Mesendoderm (in vitro differentiated cells): Measurements from ENCODE around the gene TRPV3.
"Not testable (repeated sequence)": the region's sequence is repeated elsewhere in the genome, so short reads cannot be mapped to it uniquely, and the experiment has no call there.

Experiments used
- DNase-seq: peaks from one replicate; pipeline ENCODE4 v3.0.0; 2013
- H2AK5ac ChIP-seq: 2 replicates; pipeline ENCODE4 v1.6.1; 2013; ENCODE audit warnings: low read length, inconsistent platforms
- H2BK120ac ChIP-seq: 2 replicates; pipeline ENCODE4 v1.6.1; 2013; ENCODE audit warnings: low read depth, mild to moderate bottlenecking, low read length, moderate library complexity, mixed read lengths
- H2BK15ac ChIP-seq: replicated peaks from 2 replicates; pipeline ENCODE4 v1.6.1; 2013; ENCODE audit warnings: low read depth, mild to moderate bottlenecking, moderate library complexity
- H2BK5ac ChIP-seq: 2 replicates; pipeline ENCODE4 v1.6.1; 2013; ENCODE audit warnings: low read length, inconsistent platforms
- H3K18ac ChIP-seq: 2 replicates; pipeline ENCODE4 v1.6.1; 2013; ENCODE audit warnings: mild to moderate bottlenecking, low read length, mixed read lengths
- H3K23ac ChIP-seq: one replicate; pipeline ENCODE4 v1.6.1; 2013; ENCODE audit warnings: low read length
- H3K27ac ChIP-seq: 2 replicates; pipeline ENCODE4 v1.5.1; 2013; ENCODE audit warnings: low read depth, mild to moderate bottlenecking, inconsistent platforms, low read length, moderate library complexity
- H3K27me3 ChIP-seq: 2 replicates; pipeline ENCODE4 v1.6.1; 2013; ENCODE audit warnings: low read length, control low read depth, mild to moderate bottlenecking, inconsistent platforms; ENCODE audit not compliant: insufficient read depth, poor library complexity
- H3K36me3 ChIP-seq: 2 replicates; pipeline ENCODE4 v1.6.1; 2013; ENCODE audit warnings: low read length, inconsistent platforms; ENCODE audit not compliant: control insufficient read depth, insufficient read depth
- H3K4ac ChIP-seq: one replicate; pipeline ENCODE4 v1.6.1; 2013; ENCODE audit warnings: low read depth, mild to moderate bottlenecking, low read length, moderate library complexity
- H3K4me1 ChIP-seq: 2 replicates; pipeline ENCODE4 v1.6.1; 2013; ENCODE audit warnings: low read depth, low read length, inconsistent platforms; ENCODE audit not compliant: control insufficient read depth
- H3K4me2 ChIP-seq: 2 replicates; pipeline ENCODE4 v1.6.1; 2013; ENCODE audit warnings: low read length
- H3K4me3 ChIP-seq: 2 replicates; pipeline ENCODE4 v1.5.1; 2013; ENCODE audit warnings: mild to moderate bottlenecking, low read length
- H3K56ac ChIP-seq: one replicate; pipeline ENCODE4 v1.6.1; 2013; ENCODE audit warnings: low read length
- H3K79me1 ChIP-seq: 2 replicates; pipeline ENCODE4 v1.6.1; 2013; ENCODE audit warnings: low read length, inconsistent platforms
- H3K79me2 ChIP-seq: 2 replicates; pipeline ENCODE4 v1.6.1; 2013; ENCODE audit warnings: mild to moderate bottlenecking, low read length; ENCODE audit not compliant: control insufficient read depth, insufficient read depth
- H3K9ac ChIP-seq: 2 replicates; pipeline ENCODE4 v1.6.1; 2013; ENCODE audit warnings: low read length, inconsistent platforms
- H4K5ac ChIP-seq: one replicate; pipeline ENCODE4 v1.6.1; 2013; ENCODE audit warnings: low read length
- H4K8ac ChIP-seq: one replicate; pipeline ENCODE4 v1.6.1; 2013; ENCODE audit warnings: low read depth, mild to moderate bottlenecking, control low read depth, low read length, moderate library complexity
- WGBS: extraction: QIAGEN DNeasy Blood & Tissue Kit; methylation state at CpG from one replicate; pipeline ENCODE4 v1.1.7; 2013; ENCODE audit warnings: low lambda C conversion rate, missing lambda C conversion rate; ENCODE audit not compliant: insufficient coverage; ENCODE audit errors: extremely low coverage; 5-methylcytosine and 5-hydroxymethylcytosine counted together

The TRPV3 gene

DNA sequence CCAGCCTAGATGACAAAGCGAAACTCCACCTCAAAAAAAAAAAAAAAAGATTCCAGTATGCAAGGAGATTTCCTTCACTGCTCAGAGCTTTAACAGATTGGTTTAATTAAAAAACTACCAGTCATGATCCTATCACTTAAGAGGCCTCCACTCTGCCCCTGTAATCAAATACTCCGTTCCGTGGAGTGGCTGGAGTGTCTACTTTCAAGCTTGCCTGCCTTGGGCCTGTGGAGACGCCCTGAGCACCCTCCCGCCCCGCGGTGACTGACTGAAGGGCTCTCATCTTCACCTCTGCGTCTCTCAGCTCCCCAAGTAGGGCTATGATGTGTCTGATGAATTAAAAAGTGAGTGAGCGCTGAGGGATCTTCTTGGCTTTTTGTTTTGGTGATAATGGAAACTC lies 25.3 kb upstream of the TRPV3 start:
- Histone ChIP-seq H3K36me3 (no peaks in the 10 kb centered on the region), H3K23ac (no peak overlapping the region), H3K79me2 (no peaks in the 10 kb centered on the region), H2AK5ac (no peak overlapping the region), H2BK120ac (no peak overlapping the region), H2BK5ac (no peak overlapping the region), H3K56ac (no peak overlapping the region), H3K4ac (no peak overlapping the region), H3K4me3 (no peak overlapping the region), H4K8ac (no peak overlapping the region), H4K5ac (no peak overlapping the region), H3K9ac (no peak overlapping the region), H3K79me1 (no peaks in the 10 kb centered on the region), H3K4me2 (no peak overlapping the region), H3K27me3 (no peaks in the 10 kb centered on the region), H3K27ac (no peak overlapping the region), H2BK15ac (no peak overlapping the region), H3K18ac (no peak overlapping the region), H3K4me1 (no peaks in the 10 kb centered on the region)
- WGBS = no CpG with 5 or more reads among the region's 9 CpGs
- DNase-seq = no peak

DNA sequence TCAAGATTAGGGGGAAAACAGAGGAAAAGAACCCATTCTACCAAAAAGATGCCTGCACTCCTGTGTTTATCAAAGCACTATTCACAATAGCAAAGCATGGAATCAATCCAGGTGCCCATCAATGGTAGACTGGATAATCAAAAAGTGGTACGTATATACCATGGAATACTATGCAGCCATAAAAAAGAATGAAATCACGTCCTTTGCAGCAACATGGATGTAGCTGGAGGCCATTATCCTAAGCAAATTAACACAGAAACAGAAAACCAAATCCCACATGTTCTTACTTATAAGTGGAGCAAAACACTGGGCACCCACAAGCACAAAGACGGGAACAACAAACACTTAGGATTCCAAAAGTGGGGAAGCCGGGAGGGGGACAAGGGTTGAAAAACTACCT lies 21.1 kb upstream of the TRPV3 start:
- not testable (repeated sequence) for H3K27me3 ChIP-seq, H3K4ac ChIP-seq, H3K4me1 ChIP-seq, H2AK5ac ChIP-seq, H2BK15ac ChIP-seq, H3K9ac ChIP-seq, H3K36me3 ChIP-seq, H3K79me1 ChIP-seq, H3K56ac ChIP-seq, H3K23ac ChIP-seq, H3K4me2 ChIP-seq, H3K27ac ChIP-seq, H3K18ac ChIP-seq, H4K5ac ChIP-seq, H4K8ac ChIP-seq, H2BK120ac ChIP-seq, DNase-seq, H3K79me2 ChIP-seq, H2BK5ac ChIP-seq, H3K4me3 ChIP-seq
- no CpG with 5 or more reads among the region's 4 CpGs for WGBS

DNA sequence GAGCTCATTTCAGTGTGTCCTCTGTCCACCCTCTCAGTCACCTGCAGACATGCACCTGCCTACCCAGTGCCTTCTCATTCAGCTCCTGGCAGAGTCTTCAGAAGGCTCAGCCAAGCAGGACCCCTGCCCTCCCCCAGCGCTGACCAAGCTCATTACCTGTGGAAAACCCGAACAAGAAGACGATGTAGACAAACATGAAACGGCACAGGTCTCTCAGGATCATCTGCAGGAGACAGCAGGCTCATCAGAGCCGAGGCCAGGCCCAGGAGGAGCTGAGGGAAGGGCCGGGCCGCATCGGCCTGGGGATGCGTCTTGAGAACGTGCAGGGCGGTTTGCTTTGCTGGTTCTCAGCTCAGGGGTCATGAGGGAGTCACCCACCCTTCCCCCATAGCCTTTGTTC lies 19.4 kb upstream of the TRPV3 start:
- Histone ChIP-seq H3K27me3 (no peaks in the 10 kb centered on the region), H3K79me1 (no peaks in the 10 kb centered on the region), H3K18ac (no peak overlapping the region), H3K36me3 (no peaks in the 10 kb centered on the region), H3K9ac (no peak overlapping the region), H3K4ac (no peak overlapping the region), H3K4me3 (no peak overlapping the region), H3K4me2 (no peak overlapping the region), H2BK120ac (no peak overlapping the region), H2BK15ac (no peak overlapping the region), H3K23ac (no peak overlapping the region), H2BK5ac (no peak overlapping the region), H3K79me2 (no peaks in the 10 kb centered on the region), H4K8ac (no peak overlapping the region), H4K5ac (no peak overlapping the region), H3K27ac (no peak overlapping the region), H2AK5ac (no peak overlapping the region), H3K56ac (no peak overlapping the region), H3K4me1 (no peaks in the 10 kb centered on the region)
- WGBS = no CpG with 5 or more reads among the region's 11 CpGs
- DNase-seq = no peak

DNA sequence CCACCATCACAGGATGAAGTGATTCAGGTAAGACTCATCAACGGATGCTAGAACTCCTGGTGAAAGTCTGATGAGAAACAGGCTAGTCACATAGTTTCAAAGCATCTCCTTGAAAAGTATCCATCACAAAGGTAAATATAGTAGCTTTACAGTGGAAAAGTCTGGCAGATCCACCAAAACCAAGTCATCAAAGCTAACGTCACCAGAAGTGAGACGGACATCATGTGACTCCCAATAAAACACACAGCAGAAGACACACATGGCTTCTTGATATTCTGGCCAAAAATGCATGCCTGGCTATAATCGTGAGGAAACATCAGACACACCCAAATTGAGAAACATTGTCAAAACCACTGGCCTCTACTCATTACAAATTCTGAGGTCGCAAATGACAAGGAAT lies 17.9 kb upstream of the TRPV3 start:
- H3K36me3 ChIP-seq = no peaks in the 10 kb centered on the region
- DNase-seq = no peak

DNA sequence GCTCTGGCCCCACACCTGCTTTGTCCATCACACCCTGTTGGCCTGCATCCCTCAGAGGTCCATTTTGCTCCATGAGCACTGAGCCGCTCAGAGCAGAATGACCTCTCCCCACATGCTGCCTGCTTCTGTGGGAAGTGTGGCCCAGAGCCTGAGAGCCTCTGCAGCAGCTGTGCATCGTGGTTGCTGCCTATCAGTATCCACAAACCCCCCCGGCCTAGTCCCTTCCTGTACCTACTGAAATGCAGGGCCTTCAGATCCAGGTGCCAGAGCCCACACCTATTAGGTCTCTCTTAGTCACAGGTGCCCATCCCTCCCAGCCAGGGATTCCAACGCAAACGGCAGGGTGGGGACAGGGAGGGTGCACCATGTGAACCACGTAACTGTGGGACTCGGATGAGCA lies 16.6 kb upstream of the TRPV3 start:
- no peak overlapping the region for H4K8ac ChIP-seq
- H3K23ac ChIP-seq = no peak overlapping the region
- WGBS = no CpG with 5 or more reads among the region's 7 CpGs

More for the DNA sequence above, 17.9 kb upstream of the TRPV3 start:
- no peak overlapping the region for H2BK120ac ChIP-seq
- H4K8ac ChIP-seq = no peak overlapping the region
- H3K23ac ChIP-seq = no peak overlapping the region
- no peaks in the 10 kb centered on the region for H3K79me1 ChIP-seq
- H3K4me2 ChIP-seq = no peak overlapping the region
- no peaks in the 10 kb centered on the region for H3K4me1 ChIP-seq
- no CpG with 5 or more reads among the region's 5 CpGs for WGBS
- H3K27ac ChIP-seq = no peak overlapping the region
- no peaks in the 10 kb centered on the region for H3K79me2 ChIP-seq
- no peak overlapping the region for H3K4ac ChIP-seq
- no peak overlapping the region for H2BK5ac ChIP-seq
- H3K27me3 ChIP-seq = no peaks in the 10 kb centered on the region
- H4K5ac ChIP-seq = no peak overlapping the region
- H2BK15ac ChIP-seq = no peak overlapping the region
- no peak overlapping the region for H3K9ac ChIP-seq
- no peak overlapping the region for H3K56ac ChIP-seq
- H3K4me3 ChIP-seq = no peak overlapping the region
- H2AK5ac ChIP-seq = no peak overlapping the region
- no peak overlapping the region for H3K18ac ChIP-seq

DNA sequence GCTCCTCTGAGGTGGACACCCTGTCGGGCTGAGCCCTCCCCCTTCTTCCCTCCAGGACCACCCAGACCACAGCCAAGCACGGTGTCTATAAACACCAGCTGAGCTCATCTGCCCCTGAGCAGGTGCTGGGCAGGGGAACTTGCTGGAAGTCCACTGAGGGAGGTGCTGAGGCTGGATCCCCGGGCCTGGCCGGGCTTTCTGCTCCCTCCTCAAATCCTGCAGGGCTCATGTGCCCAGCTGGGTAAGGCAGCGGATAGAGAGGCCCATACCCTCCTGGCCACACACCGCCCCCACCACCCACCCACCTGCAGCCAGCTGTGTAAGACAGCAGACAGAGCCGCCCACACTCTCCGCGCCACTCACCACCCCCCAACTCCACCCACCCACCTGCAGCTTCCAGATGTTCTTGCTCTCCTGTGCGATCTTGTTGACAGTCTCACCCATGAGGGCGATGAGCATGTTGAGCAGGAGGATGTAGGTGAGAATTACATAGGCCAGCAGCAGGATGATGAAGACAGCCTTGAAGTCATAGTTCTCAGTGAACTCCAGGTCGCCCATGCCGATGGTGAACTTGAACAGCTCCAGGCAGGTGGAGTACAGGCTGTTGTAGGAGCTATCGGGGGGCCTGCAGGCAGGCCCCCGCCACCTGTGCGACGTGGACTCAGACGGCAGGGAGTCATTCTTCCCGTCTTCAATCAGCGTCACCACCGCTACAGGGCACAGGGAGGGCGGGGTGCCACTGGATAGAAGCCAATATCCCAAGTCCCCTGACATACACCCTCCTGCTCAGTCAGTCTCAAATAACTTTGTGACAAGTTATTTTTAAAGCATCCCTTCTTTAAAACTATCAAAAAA lies 15.9 kb upstream of the TRPV3 start:
- Histone ChIP-seq H3K36me3 (no peaks in the 10 kb centered on the region), H2BK120ac (no peak overlapping the region), H3K23ac (no peak overlapping the region), H4K5ac (no peak overlapping the region), H3K56ac (no peak overlapping the region), H3K4ac (no peak overlapping the region), H3K4me3 (no peak overlapping the region), H3K27ac (no peak overlapping the region), H3K79me2 (no peaks in the 10 kb centered on the region), H3K4me1 (no peaks in the 10 kb centered on the region), H2AK5ac (no peak overlapping the region), H4K8ac (no peak overlapping the region), H3K79me1 (no peaks in the 10 kb centered on the region), H3K18ac (no peak overlapping the region), H3K27me3 (no peaks in the 10 kb centered on the region), H3K4me2 (no peak overlapping the region), H2BK5ac (no peak overlapping the region), H2BK15ac (no peak overlapping the region), H3K9ac (no peak overlapping the region)
- WGBS = no CpG with 5 or more reads among the region's 22 CpGs
- no peak for DNase-seq

More for the DNA sequence above, 16.6 kb upstream of the TRPV3 start:
- Histone ChIP-seq H3K4me3 (no peak overlapping the region), H3K4ac (no peak overlapping the region), H4K5ac (no peak overlapping the region), H3K9ac (no peak overlapping the region), H3K36me3 (no peaks in the 10 kb centered on the region), H2BK5ac (no peak overlapping the region), H2BK15ac (no peak overlapping the region), H3K4me2 (no peak overlapping the region), H3K79me1 (no peaks in the 10 kb centered on the region), H2BK120ac (no peak overlapping the region), H3K18ac (no peak overlapping the region), H3K56ac (no peak overlapping the region), H3K27ac (no peak overlapping the region), H3K79me2 (no peaks in the 10 kb centered on the region), H2AK5ac (no peak overlapping the region), H3K4me1 (no peaks in the 10 kb centered on the region), H3K27me3 (no peaks in the 10 kb centered on the region)
- no peak for DNase-seq
